Chondrocyte (in vitro differentiated cells): ENCODE results near the gene SCUBE3. TPM values are rescaled to one million over a fixed set of nuclear protein-coding genes. Genes with fewer than 3 reads are reported as not detected.

Experiments
- DNase-seq: peaks from one replicate; pipeline ENCODE4 v3.0.0; 2021; ENCODE audit warnings: mixed read lengths, low spot score
- H3K27ac Mint-ChIP-seq: one replicate; pipeline ENCODE4 v1.8.0; 2021; ENCODE audit warnings: mild to moderate bottlenecking, moderate library complexity, mixed read lengths; ENCODE audit not compliant: unreplicated experiment
- H3K27me3 Mint-ChIP-seq: 2 replicates; pipeline ENCODE4 v1.8.0; 2021; ENCODE audit warnings: low read depth, mixed read lengths
- H3K36me3 Mint-ChIP-seq: 2 replicates; pipeline ENCODE4 v1.8.0; 2021; ENCODE audit warnings: low read depth, mixed read lengths
- H3K4me1 Mint-ChIP-seq: 2 replicates; pipeline ENCODE4 v1.8.0; 2021; ENCODE audit warnings: low read depth, mild to moderate bottlenecking, mixed read lengths
- H3K4me3 Mint-ChIP-seq: one replicate; pipeline ENCODE4 v1.8.0; 2021; ENCODE audit warnings: mild to moderate bottlenecking, moderate library complexity, mixed read lengths; ENCODE audit not compliant: unreplicated experiment
- H3K9me3 Mint-ChIP-seq: 2 replicates; pipeline ENCODE4 v1.8.0; 2021; ENCODE audit warnings: low read depth, mixed read lengths
- CTCF ChIP-seq: fragments of 200-600 bp; sonication (generic); IDR thresholded peaks from 2 replicates; pipeline ENCODE4 v1.5.0; 2021; ENCODE audit warnings: antibody characterized with exemption, mild to moderate bottlenecking, moderate library complexity
- total RNA-seq: library from RNA; stranded (reverse); gene quantifications from 3 replicates; pipeline ENCODE4 v1.2.1, GENCODE V29; 2021

The SCUBE3 gene
- total RNA-seq, 1 donor from 2014 or later: 96.6 TPM

DNA sequence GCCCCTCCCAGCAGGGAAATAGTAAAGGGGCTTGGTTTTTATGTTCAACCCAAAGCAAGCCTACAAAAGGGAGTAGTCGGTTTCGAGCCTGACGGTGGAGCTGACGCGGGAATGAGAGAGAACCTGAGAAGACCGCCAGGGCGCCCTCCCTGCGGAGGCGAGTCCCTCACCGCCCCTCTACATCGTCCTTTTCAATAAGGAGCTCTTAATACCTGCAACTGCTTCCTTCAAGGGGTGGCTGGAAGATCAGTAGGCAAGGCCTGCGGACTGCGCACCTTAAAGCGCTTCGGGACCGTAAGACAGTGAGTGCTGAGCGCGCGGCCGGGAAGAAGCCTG is 45.1 kb downstream of the SCUBE3 start:
- H3K27ac Mint-ChIP-seq: peak overlapping the region; percentile 97
- no peaks in the 10 kb centered on the region for H3K9me3 Mint-ChIP-seq
- peak; percentile 53 for TF ChIP-seq CTCF
- no peaks in the 10 kb centered on the region for H3K36me3 Mint-ChIP-seq
- no peak for DNase-seq
- peaks cover 32% of the 10 kb centered on the region for H3K4me1 Mint-ChIP-seq
- H3K4me3 Mint-ChIP-seq: peak overlapping the region; percentile 95
- H3K27me3 Mint-ChIP-seq: no peaks in the 10 kb centered on the region

- Mint-ChIP-seq H3K27ac (peak within 1 kb of the TSS; percentile 97), H3K27me3 (no peaks in the 10 kb centered on the region), H3K4me1 (peaks cover 32% of the 10 kb centered on the region), H3K9me3 (no peaks in the 10 kb centered on the region), H3K4me3 (peak within 1 kb of the TSS; percentile 95), H3K36me3 (no peaks in the 10 kb centered on the region)
- peak; percentile 26 for TF ChIP-seq CTCF
- DNase-seq: peak; percentile 98
Measured at GRCh38 chr6:35259194-35259947, 45.6 kb downstream of the SCUBE3 start, which contains the start of gene ZNF76. ZNF76 (plus strand) TSS chr6:35259735; CDS start chr6:35281152, 21,417 bp downstream.

DNA sequence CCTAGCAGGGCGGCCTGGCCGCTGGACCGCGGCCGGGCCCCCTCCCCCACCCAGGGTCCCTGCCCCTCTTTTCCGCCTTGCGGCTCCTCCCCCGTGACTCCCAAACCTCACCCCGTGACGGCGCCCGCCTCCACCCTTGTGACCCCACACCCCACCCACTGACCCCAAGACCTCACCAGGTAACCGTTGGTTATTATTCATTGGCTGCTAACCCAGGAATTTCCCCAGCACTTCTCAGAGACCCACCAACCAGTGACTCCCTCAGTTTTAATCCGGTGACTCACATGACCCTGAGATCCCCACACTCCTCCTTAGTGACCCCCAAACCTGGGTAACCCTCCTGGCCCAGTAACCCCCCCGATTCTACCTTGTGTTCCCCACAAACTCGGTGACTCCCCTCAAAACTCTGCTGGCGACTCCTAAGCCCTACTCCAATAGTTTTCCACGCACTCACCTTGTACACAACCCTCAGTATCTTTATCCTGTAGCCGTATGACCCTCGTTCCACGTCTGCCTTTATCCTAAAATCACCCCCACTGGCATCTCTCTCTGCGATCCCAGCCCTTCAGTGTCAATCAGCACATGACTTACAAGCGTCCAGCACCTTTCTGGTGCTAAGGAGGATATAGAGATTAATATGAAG is 46.3 kb downstream of the SCUBE3 start:
- Mint-ChIP-seq H3K27ac (peak overlapping the region; percentile 67), H3K27me3 (no peaks in the 10 kb centered on the region), H3K36me3 (no peaks in the 10 kb centered on the region), H3K9me3 (no peaks in the 10 kb centered on the region), H3K4me3 (peak overlapping the region; percentile 95), H3K4me1 (peaks cover 32% of the 10 kb centered on the region)
- TF ChIP-seq CTCF: no peak
- no peak for DNase-seq

DNA sequence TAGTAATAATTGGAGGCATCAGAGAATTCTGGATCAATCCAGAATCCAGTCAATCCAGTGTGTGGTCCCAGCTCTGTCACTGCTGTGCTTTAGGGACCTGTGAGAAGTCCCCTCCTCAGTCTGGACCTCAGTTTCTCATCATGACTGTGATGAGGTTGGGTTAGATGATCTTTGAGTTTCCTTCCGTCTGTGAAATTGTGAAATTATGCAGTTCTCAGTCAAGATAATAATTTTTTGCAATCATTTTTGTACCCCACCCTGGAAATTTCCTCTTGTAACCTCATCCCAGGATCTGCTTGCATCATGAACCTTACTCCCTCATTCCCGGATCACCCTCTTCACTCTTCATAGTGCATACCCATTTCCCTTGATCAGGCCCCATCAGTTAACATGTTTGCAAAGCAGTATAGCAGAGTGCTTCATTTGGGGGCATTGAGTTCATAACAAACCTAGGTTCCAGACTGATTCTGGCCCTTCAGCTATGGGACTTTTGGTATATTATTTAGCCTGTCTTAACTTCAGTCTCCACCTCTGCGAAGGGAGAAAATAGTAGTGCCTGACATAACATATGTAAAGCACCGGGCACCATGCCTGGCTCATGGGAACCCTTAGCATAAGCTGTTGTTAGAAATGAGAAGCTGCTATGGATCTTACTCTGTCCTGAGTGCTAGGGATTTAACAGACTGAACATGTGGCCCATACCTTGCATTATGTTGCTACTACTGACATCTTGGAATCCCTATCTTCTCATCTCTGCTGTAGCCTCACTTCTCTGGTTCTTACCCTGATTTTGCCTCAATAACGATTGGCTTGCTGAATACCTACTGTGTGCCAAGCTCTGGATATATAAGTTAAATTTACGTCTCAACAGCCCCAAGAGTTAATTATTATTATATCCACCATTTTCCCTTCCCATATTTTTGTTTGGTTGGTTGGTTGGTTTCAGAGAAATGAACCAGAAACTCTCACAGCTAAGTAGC is 47.1 kb downstream of the SCUBE3 start:
- no peak for DNase-seq
- H3K4me1 Mint-ChIP-seq: peaks cover 32% of the 10 kb centered on the region
- TF ChIP-seq CTCF: no peak
- H3K27ac Mint-ChIP-seq: peak overlapping the region; percentile 67
- no peaks in the 10 kb centered on the region for H3K9me3 Mint-ChIP-seq
- H3K4me3 Mint-ChIP-seq: peak overlapping the region; percentile 95
- no peaks in the 10 kb centered on the region for H3K36me3 Mint-ChIP-seq
- H3K27me3 Mint-ChIP-seq: no peaks in the 10 kb centered on the region

GRCh38 chr6:35262596-35262995 is 48.8 kb downstream of the SCUBE3 start:
- Mint-ChIP-seq H3K27ac (peak overlapping the region; percentile 27), H3K4me1 (peaks cover 29% of the 10 kb centered on the region), H3K36me3 (peaks cover 1% of the 10 kb centered on the region), H3K4me3 (no peak overlapping the region), H3K27me3 (no peaks in the 10 kb centered on the region), H3K9me3 (no peaks in the 10 kb centered on the region)
- TF ChIP-seq CTCF: no peak
- DNase-seq: no peak
